ENCODE measurements around the gene FLT3. TPM values are rescaled to one million over a fixed set of nuclear protein-coding genes. Genes with fewer than 3 reads are reported as not detected.
"Not testable (repeated sequence)": the region's sequence is repeated elsewhere in the genome, so short reads cannot be mapped to it uniquely, and the experiment has no call there.

FLT3 gene
- polyA plus RNA-seq, 1 of the 3 experiments (the other 2 are of a cell fraction): not detected

DNA sequence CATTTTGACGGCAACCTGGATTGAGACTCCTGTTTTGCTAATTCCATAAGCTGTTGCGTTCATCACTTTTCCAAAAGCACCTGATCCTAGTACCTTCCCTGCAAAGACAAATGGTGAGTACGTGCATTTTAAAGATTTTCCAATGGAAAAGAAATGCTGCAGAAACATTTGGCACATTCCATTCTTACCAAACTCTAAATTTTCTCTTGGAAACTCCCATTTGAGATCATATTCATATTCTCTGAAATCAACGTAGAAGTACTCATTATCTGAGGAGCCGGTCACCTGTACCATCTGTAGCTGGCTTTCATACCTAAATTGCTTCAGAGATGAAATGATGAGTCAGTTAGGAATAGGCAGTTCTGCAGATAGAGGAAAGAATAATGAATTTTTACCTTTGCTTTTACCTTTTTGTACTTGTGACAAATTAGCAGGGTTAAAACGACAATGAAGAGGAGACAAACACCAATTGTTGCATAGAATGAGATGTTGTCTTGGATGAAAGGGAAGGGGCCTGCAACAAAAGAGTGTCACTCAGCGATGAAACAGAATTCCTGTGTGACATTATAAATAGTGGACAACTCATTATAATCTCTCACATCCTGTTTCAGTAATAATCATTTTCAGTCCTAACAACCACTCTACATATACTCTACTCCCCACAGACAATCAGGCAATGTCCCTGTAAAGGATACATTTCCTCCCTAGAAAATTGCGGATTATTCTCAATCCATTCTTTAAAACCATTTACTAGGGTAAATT, 66.3 kb downstream of the FLT3 start:
- H3K4me3 ChIP-seq (ENCODE audit: low read depth in 2 of 2, low read length in 1 of 2): no peak overlapping the region
- no peaks in the 10 kb centered on the region for H3K79me2 ChIP-seq (ENCODE audit: insufficient read depth)
- H3F3A ChIP-seq (replicated peaks; ENCODE audit: insufficient read depth): no peaks in the 10 kb centered on the region
- H2AFZ ChIP-seq (ENCODE audit: low read depth): no peak overlapping the region
- no peaks in the 10 kb centered on the region for H3K9me3 ChIP-seq
- CTCF ChIA-PET: no interaction called here
- POLR2A ChIA-PET: no interaction called here
- H3K36me3 ChIP-seq (replicated peaks in 1 of 2; ENCODE audit: control insufficient read depth in 1 of 2, insufficient read depth in 2 of 2, low read length in 1 of 2): no peaks in the 10 kb centered on the region
- no peaks in the 10 kb centered on the region for H4K20me1 ChIP-seq (ENCODE audit: insufficient read depth)
- no peak overlapping the region for H3K9ac ChIP-seq
- WGBS (ENCODE audit: low lambda C conversion rate): 22% methylated on average over 8 of the region's 8 CpGs
- no peak for DNase-seq
- no peaks in the 10 kb centered on the region for H3K4me1 ChIP-seq (ENCODE audit: control insufficient read depth in 1 of 2, insufficient read depth in 2 of 2, low read depth in 1 of 2, low read length in 1 of 2)
- H3K27ac ChIP-seq (ENCODE audit: low read depth in 2 of 2, low read length in 1 of 2): no peak overlapping the region
- peaks cover 64% of the 10 kb centered on the region for H3K27me3 ChIP-seq (ENCODE audit: insufficient read depth)
- H3K4me2 ChIP-seq: no peak overlapping the region
- H3K9me2 ChIP-seq: no peaks in the 10 kb centered on the region
- TF ChIP-seq, protein P1, sequence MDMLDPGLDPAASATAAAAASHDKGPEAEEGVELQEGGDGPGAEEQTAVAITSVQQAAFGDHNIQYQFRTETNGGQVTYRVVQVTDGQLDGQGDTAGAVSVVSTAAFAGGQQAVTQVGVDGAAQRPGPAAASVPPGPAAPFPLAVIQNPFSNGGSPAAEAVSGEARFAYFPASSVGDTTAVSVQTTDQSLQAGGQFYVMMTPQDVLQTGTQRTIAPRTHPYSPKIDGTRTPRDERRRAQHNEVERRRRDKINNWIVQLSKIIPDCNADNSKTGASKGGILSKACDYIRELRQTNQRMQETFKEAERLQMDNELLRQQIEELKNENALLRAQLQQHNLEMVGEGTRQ (IDR thresholded peaks at IDR 0.05; ENCODE audit: borderline replicate concordance, low read depth, low read length): no peak
- TF ChIP-seq, protein P2, sequence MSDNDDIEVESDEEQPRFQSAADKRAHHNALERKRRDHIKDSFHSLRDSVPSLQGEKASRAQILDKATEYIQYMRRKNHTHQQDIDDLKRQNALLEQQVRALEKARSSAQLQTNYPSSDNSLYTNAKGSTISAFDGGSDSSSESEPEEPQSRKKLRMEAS (IDR thresholded peaks at IDR 0.05; ENCODE audit: low read depth): no peak
- TF ChIP-seq, protein P3, sequence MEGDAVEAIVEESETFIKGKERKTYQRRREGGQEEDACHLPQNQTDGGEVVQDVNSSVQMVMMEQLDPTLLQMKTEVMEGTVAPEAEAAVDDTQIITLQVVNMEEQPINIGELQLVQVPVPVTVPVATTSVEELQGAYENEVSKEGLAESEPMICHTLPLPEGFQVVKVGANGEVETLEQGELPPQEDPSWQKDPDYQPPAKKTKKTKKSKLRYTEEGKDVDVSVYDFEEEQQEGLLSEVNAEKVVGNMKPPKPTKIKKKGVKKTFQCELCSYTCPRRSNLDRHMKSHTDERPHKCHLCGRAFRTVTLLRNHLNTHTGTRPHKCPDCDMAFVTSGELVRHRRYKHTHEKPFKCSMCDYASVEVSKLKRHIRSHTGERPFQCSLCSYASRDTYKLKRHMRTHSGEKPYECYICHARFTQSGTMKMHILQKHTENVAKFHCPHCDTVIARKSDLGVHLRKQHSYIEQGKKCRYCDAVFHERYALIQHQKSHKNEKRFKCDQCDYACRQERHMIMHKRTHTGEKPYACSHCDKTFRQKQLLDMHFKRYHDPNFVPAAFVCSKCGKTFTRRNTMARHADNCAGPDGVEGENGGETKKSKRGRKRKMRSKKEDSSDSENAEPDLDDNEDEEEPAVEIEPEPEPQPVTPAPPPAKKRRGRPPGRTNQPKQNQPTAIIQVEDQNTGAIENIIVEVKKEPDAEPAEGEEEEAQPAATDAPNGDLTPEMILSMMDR (IDR thresholded peaks at IDR 0.05): no peak
- TF ChIP-seq EZH2phosphoT487 (IDR thresholded peaks at IDR 0.05; ENCODE audit: borderline replicate concordance, low read depth) (no peak), POLR2AphosphoS5 (IDR thresholded peaks at IDR 0.05; ENCODE audit: low read depth, low read length) (no peak), TEAD4 (IDR thresholded peaks at IDR 0.05; ENCODE audit: borderline replicate concordance, insufficient read depth) (no peak), SMC3 (IDR thresholded peaks at IDR 0.05; ENCODE audit: low read depth, low read length) (no peak), RXRA (IDR thresholded peaks at IDR 0.05; ENCODE audit: borderline replicate concordance, low read depth) (no peak), RAD21 (IDR thresholded peaks at IDR 0.05; ENCODE audit: low read length) (no peak), ELF1 (IDR thresholded peaks at IDR 0.05) (no peak)
- TF ChIP-seq, protein P4, sequence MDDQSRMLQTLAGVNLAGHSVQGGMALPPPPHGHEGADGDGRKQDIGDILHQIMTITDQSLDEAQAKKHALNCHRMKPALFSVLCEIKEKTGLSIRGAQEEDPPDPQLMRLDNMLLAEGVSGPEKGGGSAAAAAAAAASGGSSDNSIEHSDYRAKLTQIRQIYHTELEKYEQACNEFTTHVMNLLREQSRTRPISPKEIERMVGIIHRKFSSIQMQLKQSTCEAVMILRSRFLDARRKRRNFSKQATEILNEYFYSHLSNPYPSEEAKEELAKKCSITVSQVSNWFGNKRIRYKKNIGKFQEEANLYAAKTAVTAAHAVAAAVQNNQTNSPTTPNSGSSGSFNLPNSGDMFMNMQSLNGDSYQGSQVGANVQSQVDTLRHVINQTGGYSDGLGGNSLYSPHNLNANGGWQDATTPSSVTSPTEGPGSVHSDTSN (IDR thresholded peaks at IDR 0.05): no peak
- TF ChIP-seq, protein P5, sequence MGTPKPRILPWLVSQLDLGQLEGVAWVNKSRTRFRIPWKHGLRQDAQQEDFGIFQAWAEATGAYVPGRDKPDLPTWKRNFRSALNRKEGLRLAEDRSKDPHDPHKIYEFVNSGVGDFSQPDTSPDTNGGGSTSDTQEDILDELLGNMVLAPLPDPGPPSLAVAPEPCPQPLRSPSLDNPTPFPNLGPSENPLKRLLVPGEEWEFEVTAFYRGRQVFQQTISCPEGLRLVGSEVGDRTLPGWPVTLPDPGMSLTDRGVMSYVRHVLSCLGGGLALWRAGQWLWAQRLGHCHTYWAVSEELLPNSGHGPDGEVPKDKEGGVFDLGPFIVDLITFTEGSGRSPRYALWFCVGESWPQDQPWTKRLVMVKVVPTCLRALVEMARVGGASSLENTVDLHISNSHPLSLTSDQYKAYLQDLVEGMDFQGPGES (IDR thresholded peaks at IDR 0.05; ENCODE audit: low read depth, low read length): no peak
- TF ChIP-seq, protein P6, sequence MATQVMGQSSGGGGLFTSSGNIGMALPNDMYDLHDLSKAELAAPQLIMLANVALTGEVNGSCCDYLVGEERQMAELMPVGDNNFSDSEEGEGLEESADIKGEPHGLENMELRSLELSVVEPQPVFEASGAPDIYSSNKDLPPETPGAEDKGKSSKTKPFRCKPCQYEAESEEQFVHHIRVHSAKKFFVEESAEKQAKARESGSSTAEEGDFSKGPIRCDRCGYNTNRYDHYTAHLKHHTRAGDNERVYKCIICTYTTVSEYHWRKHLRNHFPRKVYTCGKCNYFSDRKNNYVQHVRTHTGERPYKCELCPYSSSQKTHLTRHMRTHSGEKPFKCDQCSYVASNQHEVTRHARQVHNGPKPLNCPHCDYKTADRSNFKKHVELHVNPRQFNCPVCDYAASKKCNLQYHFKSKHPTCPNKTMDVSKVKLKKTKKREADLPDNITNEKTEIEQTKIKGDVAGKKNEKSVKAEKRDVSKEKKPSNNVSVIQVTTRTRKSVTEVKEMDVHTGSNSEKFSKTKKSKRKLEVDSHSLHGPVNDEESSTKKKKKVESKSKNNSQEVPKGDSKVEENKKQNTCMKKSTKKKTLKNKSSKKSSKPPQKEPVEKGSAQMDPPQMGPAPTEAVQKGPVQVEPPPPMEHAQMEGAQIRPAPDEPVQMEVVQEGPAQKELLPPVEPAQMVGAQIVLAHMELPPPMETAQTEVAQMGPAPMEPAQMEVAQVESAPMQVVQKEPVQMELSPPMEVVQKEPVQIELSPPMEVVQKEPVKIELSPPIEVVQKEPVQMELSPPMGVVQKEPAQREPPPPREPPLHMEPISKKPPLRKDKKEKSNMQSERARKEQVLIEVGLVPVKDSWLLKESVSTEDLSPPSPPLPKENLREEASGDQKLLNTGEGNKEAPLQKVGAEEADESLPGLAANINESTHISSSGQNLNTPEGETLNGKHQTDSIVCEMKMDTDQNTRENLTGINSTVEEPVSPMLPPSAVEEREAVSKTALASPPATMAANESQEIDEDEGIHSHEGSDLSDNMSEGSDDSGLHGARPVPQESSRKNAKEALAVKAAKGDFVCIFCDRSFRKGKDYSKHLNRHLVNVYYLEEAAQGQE (IDR thresholded peaks at IDR 0.05; ENCODE audit: low read depth, low read length): no peak

DNA sequence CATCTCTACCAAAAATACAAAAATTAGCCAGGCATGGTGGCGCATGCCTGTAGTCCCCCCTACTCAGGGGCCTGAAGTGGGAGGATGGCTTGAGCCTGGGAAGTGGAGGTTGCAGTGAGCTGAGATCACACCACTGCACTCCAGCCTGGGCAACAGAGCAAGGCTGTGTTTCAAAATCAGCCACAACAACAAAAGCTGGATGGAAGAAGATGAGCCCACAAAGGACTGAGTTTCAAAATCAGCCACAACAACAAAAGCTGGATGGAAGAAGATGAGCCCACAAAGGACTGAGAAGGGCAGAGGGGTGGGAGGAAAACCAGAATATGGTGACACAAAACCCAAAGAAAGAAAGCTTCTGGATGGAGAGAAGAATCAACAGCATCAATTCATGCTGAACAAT, 67.9 kb downstream of the FLT3 start:
- H2AFZ ChIP-seq (ENCODE audit: low read depth); H3K9me2 ChIP-seq; H3K4me1 ChIP-seq (ENCODE audit: control insufficient read depth in 1 of 2, insufficient read depth in 2 of 2, low read depth in 1 of 2, low read length in 1 of 2); POLR2A ChIA-PET; H3K9ac ChIP-seq; H4K20me1 ChIP-seq (ENCODE audit: insufficient read depth); H3K9me3 ChIP-seq; H3K27ac ChIP-seq (ENCODE audit: low read depth in 2 of 2, low read length in 1 of 2); H3K4me3 ChIP-seq (ENCODE audit: low read depth in 2 of 2, low read length in 1 of 2); DNase-seq; H3K36me3 ChIP-seq (replicated peaks in 1 of 2; ENCODE audit: control insufficient read depth in 1 of 2, insufficient read depth in 2 of 2, low read length in 1 of 2); H3F3A ChIP-seq (replicated peaks; ENCODE audit: insufficient read depth); H3K79me2 ChIP-seq (ENCODE audit: insufficient read depth); CTCF ChIA-PET; H3K4me2 ChIP-seq: not testable (repeated sequence)
- WGBS (ENCODE audit: low lambda C conversion rate): 80% methylated on average over 1 of the region's 1 CpG
- H3K27me3 ChIP-seq (ENCODE audit: insufficient read depth): peaks cover 57% of the 10 kb centered on the region
